DND-41 (cell line): ENCODE data around the gene OR10H1.

ENCODE experiments used
- CTCF ChIP-seq: IDR thresholded peaks from 2 replicates; pipeline ENCODE4 v1.5.1; 2012; ENCODE audit warnings: borderline replicate concordance, low read length, moderate library complexity, mild to moderate bottlenecking; ENCODE audit not compliant: poor library complexity, severe bottlenecking; ENCODE audit errors: extremely low read depth
- EZH2 ChIP-seq: IDR thresholded peaks from 3 replicates; pipeline ENCODE4 v1.6.1; 2012; ENCODE audit warnings: borderline replicate concordance, low read depth, mild to moderate bottlenecking, moderate library complexity, low read length, inconsistent platforms; ENCODE audit not compliant: severe bottlenecking

- TF ChIP-seq EZH2 = no peak
- no peak for TF ChIP-seq CTCF
These were observed 4.0 kb downstream of the OR10H1 start for GRCh38 chr19:15811476-15811875.
